ENCODE results near the gene GPHB5.

GPHB5 gene

DNA sequence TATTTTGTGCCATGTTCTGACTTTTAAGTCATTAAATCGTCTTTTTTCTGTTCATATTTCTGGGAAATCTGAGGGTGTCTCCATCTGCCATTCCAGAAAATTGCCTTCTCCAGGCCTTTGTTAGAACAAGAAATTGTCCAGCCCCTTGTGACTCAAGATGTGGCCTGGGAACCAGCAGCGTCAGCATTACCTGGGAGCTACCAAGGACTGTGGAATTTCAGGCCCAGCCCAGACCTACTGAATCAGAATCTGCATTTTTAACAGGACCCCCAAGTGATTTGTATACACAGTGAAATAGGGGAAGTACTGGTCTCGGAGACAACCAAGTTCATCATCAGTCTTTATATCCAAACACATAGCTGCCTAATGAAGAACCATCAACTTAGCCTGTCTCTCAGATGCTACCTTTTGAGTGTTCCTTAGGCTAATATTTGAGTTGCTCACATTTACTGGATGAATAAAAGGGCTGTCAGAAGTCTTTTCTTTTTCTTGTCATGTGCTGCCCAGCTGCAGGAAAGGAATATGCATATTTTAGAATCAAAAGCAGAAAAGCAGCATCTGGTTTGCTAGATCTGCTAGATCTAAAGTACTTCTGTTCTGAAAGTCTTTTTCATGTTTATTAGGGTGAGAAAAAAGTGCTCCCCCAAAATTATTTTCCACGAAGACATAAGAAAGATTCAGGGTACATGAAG is 21.2 kb downstream of the GPHB5 start:
- TF ChIP-seq, protein P1, sequence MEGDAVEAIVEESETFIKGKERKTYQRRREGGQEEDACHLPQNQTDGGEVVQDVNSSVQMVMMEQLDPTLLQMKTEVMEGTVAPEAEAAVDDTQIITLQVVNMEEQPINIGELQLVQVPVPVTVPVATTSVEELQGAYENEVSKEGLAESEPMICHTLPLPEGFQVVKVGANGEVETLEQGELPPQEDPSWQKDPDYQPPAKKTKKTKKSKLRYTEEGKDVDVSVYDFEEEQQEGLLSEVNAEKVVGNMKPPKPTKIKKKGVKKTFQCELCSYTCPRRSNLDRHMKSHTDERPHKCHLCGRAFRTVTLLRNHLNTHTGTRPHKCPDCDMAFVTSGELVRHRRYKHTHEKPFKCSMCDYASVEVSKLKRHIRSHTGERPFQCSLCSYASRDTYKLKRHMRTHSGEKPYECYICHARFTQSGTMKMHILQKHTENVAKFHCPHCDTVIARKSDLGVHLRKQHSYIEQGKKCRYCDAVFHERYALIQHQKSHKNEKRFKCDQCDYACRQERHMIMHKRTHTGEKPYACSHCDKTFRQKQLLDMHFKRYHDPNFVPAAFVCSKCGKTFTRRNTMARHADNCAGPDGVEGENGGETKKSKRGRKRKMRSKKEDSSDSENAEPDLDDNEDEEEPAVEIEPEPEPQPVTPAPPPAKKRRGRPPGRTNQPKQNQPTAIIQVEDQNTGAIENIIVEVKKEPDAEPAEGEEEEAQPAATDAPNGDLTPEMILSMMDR (IDR thresholded peaks at IDR 0.05; ENCODE audit: low read depth, low read length): no peak
- in situ Hi-C loops (cut with HindIII; ENCODE audit: low sequenced_read_pairs): no loop called here
- H3K4me3 ChIP-seq (ENCODE audit: low read depth, low read length): no peak overlapping the region
- no peak for DNase-seq (ENCODE audit: low read depth, low spot score)

DNA sequence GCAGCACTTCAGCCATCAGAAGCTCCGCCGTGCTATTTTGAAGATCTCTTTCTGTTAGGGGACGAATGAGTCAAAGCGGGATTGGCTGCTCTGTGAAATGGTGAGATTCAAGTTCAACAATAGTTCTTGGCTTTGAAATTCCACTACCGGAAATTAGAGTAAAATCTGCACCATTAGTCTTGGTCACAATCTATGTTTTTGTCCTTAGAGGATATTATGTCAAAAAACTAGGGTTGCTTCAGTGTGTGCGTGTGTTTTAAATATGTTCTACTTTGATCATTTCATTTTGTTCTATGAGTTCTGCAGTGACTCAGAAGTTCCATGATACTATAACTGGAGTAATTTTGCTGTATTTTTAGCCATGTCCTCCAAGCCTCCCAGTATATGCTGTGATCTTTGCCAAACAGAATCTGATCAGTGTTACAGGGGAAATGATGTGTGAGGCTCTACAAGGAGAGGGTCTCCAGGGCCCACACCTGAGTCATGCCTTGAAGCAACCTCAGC is 22.6 kb downstream of the GPHB5 start:
- TF ChIP-seq, protein P1 (IDR thresholded peaks at IDR 0.05; ENCODE audit: low read depth, low read length): no peak
- in situ Hi-C loops (cut with HindIII; ENCODE audit: low sequenced_read_pairs): no loop called here
- H3K4me3 ChIP-seq (ENCODE audit: low read depth, low read length): no peak overlapping the region
- peak; percentile 35 for DNase-seq (ENCODE audit: low read depth, low spot score)

DNA sequence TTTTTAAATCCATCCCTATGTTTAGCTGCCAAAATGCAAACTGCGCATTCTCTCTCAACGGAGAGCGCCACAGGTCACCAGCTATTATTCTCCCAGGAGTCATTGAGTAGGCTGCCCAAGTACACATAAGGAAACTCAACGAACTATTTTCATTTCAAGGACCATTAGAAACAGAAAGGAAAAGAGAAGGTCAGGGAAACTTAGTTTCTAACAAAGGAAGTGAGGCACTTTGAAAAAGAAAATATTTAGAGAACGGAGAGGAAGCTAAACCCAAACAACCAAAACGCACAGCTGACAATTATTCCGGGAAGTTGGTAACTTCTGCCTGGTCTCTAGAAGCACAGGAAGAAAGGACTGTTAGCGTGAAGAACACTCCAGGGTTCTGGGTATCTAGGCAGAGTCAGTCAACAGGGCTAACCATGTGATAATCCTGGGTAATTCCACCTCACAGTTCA is 23.5 kb downstream of the GPHB5 start:
- in situ Hi-C loops (cut with HindIII; ENCODE audit: low sequenced_read_pairs): no loop called here

DNA sequence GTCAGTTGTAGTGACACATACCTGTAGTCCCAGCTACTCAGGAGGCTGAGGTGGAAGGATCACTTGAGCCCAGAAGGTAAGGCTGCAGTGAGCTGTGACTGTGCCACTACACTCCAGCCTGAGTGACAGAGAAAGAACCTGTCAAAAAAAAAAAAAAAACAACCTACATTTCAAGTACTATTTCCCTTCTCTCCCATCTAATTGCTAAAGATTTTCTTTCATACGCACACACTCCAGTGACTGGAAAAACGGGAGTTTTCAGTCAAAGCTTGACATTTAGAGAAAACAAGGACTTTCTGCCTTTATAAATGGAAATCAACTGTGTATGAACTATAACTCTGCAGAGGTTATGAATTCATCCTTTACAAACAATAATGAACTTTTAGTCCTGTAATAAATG is 25.9 kb downstream of the GPHB5 start:
- no peak overlapping the region for H3K4me3 ChIP-seq (ENCODE audit: low read depth, low read length)
- TF ChIP-seq, protein P1 (IDR thresholded peaks at IDR 0.05; ENCODE audit: low read depth, low read length): no peak
- no peak for DNase-seq (ENCODE audit: low read depth, low spot score)
- in situ Hi-C loops (cut with HindIII; ENCODE audit: low sequenced_read_pairs): no loop called here

More for the DNA sequence above, 23.5 kb downstream of the GPHB5 start:
- TF ChIP-seq, protein P1 (IDR thresholded peaks at IDR 0.05; ENCODE audit: low read depth, low read length): no peak
- H3K4me3 ChIP-seq (ENCODE audit: low read depth, low read length): no peak overlapping the region
- peak; percentile 36 for DNase-seq (ENCODE audit: low read depth, low spot score)

DNA sequence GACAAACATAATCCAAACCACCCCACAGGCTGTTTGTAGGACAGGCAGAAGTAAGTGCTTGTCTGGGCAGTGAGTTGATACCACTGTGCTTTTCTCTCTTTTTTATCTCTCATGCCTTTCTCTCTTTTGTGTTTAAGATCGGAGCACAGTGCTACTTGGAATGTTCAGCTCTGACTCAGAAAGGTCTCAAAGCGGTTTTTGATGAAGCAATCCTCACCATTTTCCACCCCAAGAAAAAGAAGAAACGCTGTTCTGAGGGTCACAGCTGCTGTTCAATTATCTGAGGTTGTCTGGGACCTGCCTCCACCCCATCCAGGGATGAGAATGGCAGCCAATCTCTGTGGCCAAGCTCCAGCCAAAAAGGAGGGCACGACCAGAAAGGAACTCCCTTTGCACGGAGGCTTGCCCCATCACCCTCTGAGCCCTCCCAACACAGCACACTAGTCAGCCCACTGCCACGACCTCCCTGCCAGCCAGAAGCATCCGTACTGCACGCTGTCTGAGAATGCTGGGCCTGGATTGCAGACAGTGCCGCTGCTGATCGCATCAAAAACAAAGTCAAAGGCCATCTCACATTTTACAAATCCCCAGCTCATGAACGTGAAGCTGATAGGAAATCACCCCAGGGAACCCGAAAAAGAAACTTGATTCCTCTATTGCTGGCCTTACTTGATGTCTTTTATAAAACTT is 27.8 kb downstream of the GPHB5 start:
- no peak for DNase-seq (ENCODE audit: low read depth, low spot score)
- no peak overlapping the region for H3K4me3 ChIP-seq (ENCODE audit: low read depth, low read length)
- in situ Hi-C loops (cut with HindIII; ENCODE audit: low sequenced_read_pairs): no loop called here
- TF ChIP-seq, protein P1 (IDR thresholded peaks at IDR 0.05; ENCODE audit: low read depth, low read length): no peak

DNA sequence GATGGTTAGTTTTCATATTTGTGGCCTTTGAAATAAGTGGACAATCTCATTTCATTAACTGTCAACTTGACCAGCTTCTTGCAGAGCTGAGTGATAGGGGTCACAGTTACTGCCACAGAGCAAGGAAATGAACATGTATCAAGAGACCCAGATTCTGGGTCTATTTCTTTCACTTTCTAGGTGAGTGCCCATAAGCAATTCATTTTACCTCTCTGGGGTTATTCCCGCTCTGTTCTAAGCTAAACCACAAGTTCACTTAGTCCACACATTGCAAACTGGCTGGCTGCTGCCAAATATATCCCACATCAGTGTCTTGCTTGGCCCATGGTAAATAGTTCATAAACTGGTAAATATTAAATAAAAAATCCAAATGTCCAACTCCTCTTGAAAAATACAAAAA is 29.9 kb downstream of the GPHB5 start:
- TF ChIP-seq, protein P1 (IDR thresholded peaks at IDR 0.05; ENCODE audit: low read depth, low read length): no peak
- no peak overlapping the region for H3K4me3 ChIP-seq (ENCODE audit: low read depth, low read length)
- in situ Hi-C loops (cut with HindIII; ENCODE audit: low sequenced_read_pairs): no loop called here
- no peak for DNase-seq (ENCODE audit: low read depth, low spot score)
